Neuron (in vitro differentiated cells): Measurements from ENCODE around the gene SEC11C.

Experiments used
- H2AFZ ChIP-seq: one replicate; pipeline ENCODE4 v1.6.1; 2013; ENCODE audit warnings: low read depth, mild to moderate bottlenecking, inconsistent platforms, low read length, moderate library complexity
- H3K27me3 ChIP-seq: one replicate; pipeline ENCODE4 v1.6.1; 2013; ENCODE audit warnings: low read length; ENCODE audit not compliant: insufficient read depth
- H3K36me3 ChIP-seq: one replicate; pipeline ENCODE4 v1.6.1; 2013; ENCODE audit warnings: low read length; ENCODE audit not compliant: insufficient read depth
- H3K4me1 ChIP-seq: one replicate; pipeline ENCODE4 v1.6.1; 2013; ENCODE audit warnings: low read length; ENCODE audit not compliant: insufficient read depth
- H3K4me3 ChIP-seq: 2 replicates; pipeline ENCODE4 v1.5.1; 2013; ENCODE audit warnings: mild to moderate bottlenecking, low read length, moderate library complexity
- H3K9me3 ChIP-seq: one replicate; pipeline ENCODE4 v1.6.1; 2013; ENCODE audit warnings: low read length

Gene SEC11C

GRCh38 chr18:59139615-59140301, at the start of gene SEC11C:
SEC11C (plus strand) TSS chr18:59139884; CDS start chr18:59139949, 65 bp downstream.
- Histone ChIP-seq H3K4me3 (peak within 1 kb of the TSS; percentile 80), H3K9me3 (no peaks in the 10 kb centered on the region), H3K36me3 (no peaks in the 10 kb centered on the region), H2AFZ (peak within 1 kb of the TSS; percentile 94), H3K27me3 (no peaks in the 10 kb centered on the region), H3K4me1 (peaks cover 21% of the 10 kb centered on the region)

DNA sequence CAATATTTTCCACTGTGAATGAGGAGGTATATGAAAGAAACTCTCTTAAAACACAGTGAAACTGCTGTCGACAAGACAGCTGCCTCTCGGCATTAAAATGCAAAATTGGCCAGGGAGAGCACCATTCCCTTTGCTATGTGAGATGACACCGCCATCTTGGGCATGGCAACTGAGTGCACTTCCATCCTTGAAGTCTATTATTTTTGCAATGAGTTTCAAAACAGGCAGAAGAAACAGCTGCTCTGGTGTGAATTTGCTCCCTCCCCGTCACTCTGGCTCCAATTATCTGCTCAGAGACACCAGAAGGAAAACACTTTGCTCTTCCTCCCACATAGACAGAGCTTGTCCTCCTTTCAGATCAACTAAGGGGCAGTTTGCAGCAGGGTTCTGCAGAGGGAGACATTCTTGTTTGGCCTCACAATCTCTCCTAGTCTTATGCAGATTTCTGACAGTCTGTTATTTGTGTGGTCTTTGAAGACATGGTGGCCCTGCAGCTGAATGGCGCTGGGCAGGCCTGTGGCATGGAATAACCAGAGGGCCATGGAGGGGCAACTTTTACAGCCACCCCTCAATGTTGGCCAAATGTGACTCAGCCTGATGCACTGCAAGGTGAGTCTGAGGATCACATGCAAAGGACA, 48.6 kb upstream of the SEC11C start:
- Histone ChIP-seq H3K27me3 (peaks cover 9% of the 10 kb centered on the region), H3K4me3 (no peak overlapping the region), H3K36me3 (no peaks in the 10 kb centered on the region), H3K4me1 (no peaks in the 10 kb centered on the region), H2AFZ (no peak overlapping the region), H3K9me3 (no peaks in the 10 kb centered on the region)

DNA sequence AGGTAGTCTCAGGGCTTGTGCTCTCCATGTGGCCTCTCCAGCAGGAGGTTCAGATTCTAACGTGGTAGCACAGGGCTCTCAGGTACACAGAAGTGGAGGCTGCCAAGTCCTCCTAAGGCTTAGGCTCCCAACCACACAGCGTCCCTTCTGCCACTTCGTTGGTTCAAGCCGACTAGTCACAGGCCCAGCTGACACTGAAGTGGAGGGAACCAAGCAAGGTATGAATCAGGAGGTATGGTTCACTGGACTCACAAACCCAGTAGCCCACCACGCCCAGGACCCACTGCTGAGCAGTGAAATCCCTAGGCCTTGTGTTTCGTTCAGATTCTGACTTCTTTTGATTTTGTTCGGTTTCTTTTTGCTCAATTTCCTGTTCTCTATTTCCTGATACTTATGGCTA, 46.0 kb upstream of the SEC11C start:
- no peaks in the 10 kb centered on the region for H3K4me1 ChIP-seq
- H3K36me3 ChIP-seq: no peaks in the 10 kb centered on the region
- peaks cover 9% of the 10 kb centered on the region for H3K27me3 ChIP-seq
- no peak overlapping the region for H2AFZ ChIP-seq
- no peaks in the 10 kb centered on the region for H3K9me3 ChIP-seq
- no peak overlapping the region for H3K4me3 ChIP-seq

- H3K27me3 ChIP-seq: peaks cover 9% of the 10 kb centered on the region
- no peaks in the 10 kb centered on the region for H3K9me3 ChIP-seq
- H3K4me3 ChIP-seq: no peak overlapping the region
- H2AFZ ChIP-seq: no peak overlapping the region
- H3K36me3 ChIP-seq: no peaks in the 10 kb centered on the region
- no peaks in the 10 kb centered on the region for H3K4me1 ChIP-seq
Observed at GRCh38 chr18:59094569-59094968, 45.1 kb upstream of the SEC11C start.

GRCh38 chr18:59096098-59096789, 43.4 kb upstream of the SEC11C start:
- Histone ChIP-seq H2AFZ (no peak overlapping the region), H3K27me3 (peaks cover 9% of the 10 kb centered on the region), H3K36me3 (no peaks in the 10 kb centered on the region), H3K4me1 (no peaks in the 10 kb centered on the region), H3K9me3 (no peaks in the 10 kb centered on the region), H3K4me3 (no peak overlapping the region)

- H3K36me3 ChIP-seq: no peaks in the 10 kb centered on the region
- no peak overlapping the region for H2AFZ ChIP-seq
- H3K9me3 ChIP-seq: no peaks in the 10 kb centered on the region
- H3K4me1 ChIP-seq: no peaks in the 10 kb centered on the region
- H3K27me3 ChIP-seq: no peaks in the 10 kb centered on the region
- H3K4me3 ChIP-seq: no peak overlapping the region
Observed at GRCh38 chr18:59101830-59102414, 37.8 kb upstream of the SEC11C start.

DNA sequence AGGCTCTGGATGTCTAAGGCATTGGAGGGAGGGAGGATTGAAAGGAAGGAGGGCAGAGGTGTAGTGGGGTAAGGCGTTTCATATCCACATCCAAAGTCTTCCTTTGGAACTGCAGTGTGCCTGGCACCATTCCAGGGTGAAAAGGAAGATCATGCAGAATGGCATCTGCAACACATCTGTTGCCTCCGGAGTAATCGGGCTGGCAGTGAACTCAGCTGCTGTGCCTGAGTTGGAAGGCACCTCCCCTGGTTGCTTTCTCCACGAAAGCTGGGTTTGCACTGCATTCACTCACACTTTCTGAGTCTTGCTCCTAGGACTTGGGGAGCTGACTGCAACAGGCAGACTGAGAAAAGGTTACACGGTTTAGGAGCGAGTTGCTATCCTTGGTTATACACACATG, 30.3 kb upstream of the SEC11C start:
- H3K9me3 ChIP-seq: no peaks in the 10 kb centered on the region
- no peak overlapping the region for H2AFZ ChIP-seq
- peaks cover 7% of the 10 kb centered on the region for H3K4me1 ChIP-seq
- H3K27me3 ChIP-seq: peaks cover 3% of the 10 kb centered on the region
- H3K36me3 ChIP-seq: no peaks in the 10 kb centered on the region
- no peak overlapping the region for H3K4me3 ChIP-seq

- Histone ChIP-seq H2AFZ (no peak overlapping the region), H3K4me3 (no peak overlapping the region), H3K4me1 (peaks cover 4% of the 10 kb centered on the region), H3K27me3 (peaks cover 3% of the 10 kb centered on the region), H3K36me3 (no peaks in the 10 kb centered on the region), H3K9me3 (no peaks in the 10 kb centered on the region)
Observed at GRCh38 chr18:59114160-59114559, 25.5 kb upstream of the SEC11C start.

GRCh38 chr18:59123588-59124369, 15.9 kb upstream of the SEC11C start:
- no peaks in the 10 kb centered on the region for H3K36me3 ChIP-seq
- H2AFZ ChIP-seq: no peak overlapping the region
- no peaks in the 10 kb centered on the region for H3K9me3 ChIP-seq
- peaks cover 9% of the 10 kb centered on the region for H3K27me3 ChIP-seq
- H3K4me3 ChIP-seq: no peak overlapping the region
- H3K4me1 ChIP-seq: no peaks in the 10 kb centered on the region

DNA sequence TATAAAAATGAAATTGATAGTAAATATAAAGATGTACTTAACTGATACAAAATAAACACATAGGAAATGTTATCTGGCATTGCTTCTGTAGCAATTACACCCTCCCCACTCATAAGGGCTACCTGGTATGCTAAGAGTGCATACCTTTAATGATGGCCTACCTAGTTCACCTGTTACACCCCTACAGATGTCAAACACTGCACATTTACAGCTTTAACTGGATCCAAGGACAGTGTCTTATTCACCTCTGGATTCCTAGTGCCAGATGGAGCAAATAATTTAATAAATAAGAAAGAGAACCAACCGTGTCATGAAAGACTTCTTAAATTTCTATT, 15.3 kb upstream of the SEC11C start:
- peaks cover 9% of the 10 kb centered on the region for H3K27me3 ChIP-seq
- no peaks in the 10 kb centered on the region for H3K9me3 ChIP-seq

GRCh38 chr18:59127047-59127446, 12.6 kb upstream of the SEC11C start:
- no peak overlapping the region for H3K4me3 ChIP-seq
- peaks cover 13% of the 10 kb centered on the region for H3K27me3 ChIP-seq
- no peak overlapping the region for H2AFZ ChIP-seq
- no peaks in the 10 kb centered on the region for H3K9me3 ChIP-seq
- no peaks in the 10 kb centered on the region for H3K36me3 ChIP-seq
- H3K4me1 ChIP-seq: no peaks in the 10 kb centered on the region

More for the DNA sequence above, 15.3 kb upstream of the SEC11C start:
- H3K4me3 ChIP-seq: no peak overlapping the region
- no peak overlapping the region for H2AFZ ChIP-seq
- H3K4me1 ChIP-seq: no peaks in the 10 kb centered on the region
- H3K36me3 ChIP-seq: no peaks in the 10 kb centered on the region

DNA sequence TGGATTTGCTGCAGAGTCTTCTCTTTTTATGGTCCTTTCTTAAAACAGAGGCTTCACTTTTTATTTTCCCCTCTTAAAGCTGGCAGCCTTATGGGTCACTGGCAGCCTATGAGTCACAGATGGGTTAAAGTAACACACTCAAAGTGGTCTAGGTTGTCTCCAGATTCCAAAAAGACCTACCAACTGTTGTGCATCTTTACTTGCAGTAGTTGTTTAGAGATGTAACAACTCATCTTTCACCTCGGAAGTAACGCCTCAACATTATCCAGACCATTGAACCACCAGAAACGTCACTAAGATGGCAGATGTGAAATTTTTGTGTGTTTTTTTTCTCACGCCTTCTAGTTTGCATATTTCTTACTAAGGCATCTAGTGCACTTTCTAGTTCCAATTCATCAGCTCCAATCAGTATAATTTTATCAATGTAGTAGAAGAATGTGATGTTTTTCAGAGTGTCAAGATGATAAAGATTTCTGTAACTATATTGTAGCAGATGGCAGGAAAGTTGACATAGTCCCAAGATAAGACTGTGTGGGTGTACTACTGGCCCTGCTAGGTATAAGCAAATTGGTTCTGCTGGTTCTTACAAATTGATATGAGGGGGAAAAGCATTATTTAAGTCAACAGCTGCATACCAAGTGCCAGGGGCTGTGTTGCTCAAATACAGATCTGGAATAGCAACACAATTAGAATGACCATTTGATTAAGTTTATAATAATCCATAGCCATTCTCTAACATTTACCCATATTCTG, 9.6 kb upstream of the SEC11C start:
- no peak overlapping the region for H2AFZ ChIP-seq
- H3K4me3 ChIP-seq: no peak overlapping the region
- no peaks in the 10 kb centered on the region for H3K9me3 ChIP-seq
- no peaks in the 10 kb centered on the region for H3K36me3 ChIP-seq
- H3K4me1 ChIP-seq: no peaks in the 10 kb centered on the region
- peaks cover 15% of the 10 kb centered on the region for H3K27me3 ChIP-seq
